ENCODE data around the gene PRPF19. TPM values are rescaled to one million over a fixed set of nuclear protein-coding genes. Genes with fewer than 3 reads are reported as not detected.
A peak's percentile ranks its signal among the peaks of the same experiment; 100 is the strongest.
"Not testable (repeated sequence)": the region's sequence is repeated elsewhere in the genome, so short reads cannot be mapped to it uniquely, and the experiment has no call there.

PRPF19 gene
- total RNA-seq, 1 donor from 2014 or later = 182 TPM

- H3K9me3 Mint-ChIP-seq = no peaks in the 10 kb centered on the region
- H3K27me3 Mint-ChIP-seq (ENCODE audit: low read depth) = no peaks in the 10 kb centered on the region
- H3K36me3 Mint-ChIP-seq (ENCODE audit: low read depth) = peaks cover 38% of the 10 kb centered on the region
- peak overlapping the region; percentile 59 for H3K4me3 Mint-ChIP-seq (ENCODE audit: low read depth)
- H3K27ac Mint-ChIP-seq = no peak overlapping the region
- intact Hi-C loops (cut with micrococcal nuclease) = no loop called here
- peaks cover 47% of the 10 kb centered on the region for H3K4me1 Mint-ChIP-seq (ENCODE audit: low read depth)
- no peak for DNase-seq (ENCODE audit: low spot score)
Observed at GRCh38 chr11:60916669-60917206, 10.4 kb upstream of the PRPF19 start.

GRCh38 chr11:60915248-60915914, 9.0 kb upstream of the PRPF19 start:
- H3K4me1 Mint-ChIP-seq (ENCODE audit: low read depth) = peaks cover 56% of the 10 kb centered on the region
- peaks cover 24% of the 10 kb centered on the region for H3K36me3 Mint-ChIP-seq (ENCODE audit: low read depth)
- H3K4me3 Mint-ChIP-seq (ENCODE audit: low read depth) = peak overlapping the region; percentile 89
- peak; percentile 78 for DNase-seq (ENCODE audit: low spot score)
- peak overlapping the region; percentile 54 for H3K27ac Mint-ChIP-seq
- H3K9me3 Mint-ChIP-seq = no peaks in the 10 kb centered on the region
- peaks cover 2% of the 10 kb centered on the region for H3K27me3 Mint-ChIP-seq (ENCODE audit: low read depth)
- intact Hi-C loops (cut with micrococcal nuclease) = loop anchor here (1.0 to 2.0 kb wide), 5 partner anchors 9 to 272 kb away; partner anchors contain the start of gene PRPF19

DNA sequence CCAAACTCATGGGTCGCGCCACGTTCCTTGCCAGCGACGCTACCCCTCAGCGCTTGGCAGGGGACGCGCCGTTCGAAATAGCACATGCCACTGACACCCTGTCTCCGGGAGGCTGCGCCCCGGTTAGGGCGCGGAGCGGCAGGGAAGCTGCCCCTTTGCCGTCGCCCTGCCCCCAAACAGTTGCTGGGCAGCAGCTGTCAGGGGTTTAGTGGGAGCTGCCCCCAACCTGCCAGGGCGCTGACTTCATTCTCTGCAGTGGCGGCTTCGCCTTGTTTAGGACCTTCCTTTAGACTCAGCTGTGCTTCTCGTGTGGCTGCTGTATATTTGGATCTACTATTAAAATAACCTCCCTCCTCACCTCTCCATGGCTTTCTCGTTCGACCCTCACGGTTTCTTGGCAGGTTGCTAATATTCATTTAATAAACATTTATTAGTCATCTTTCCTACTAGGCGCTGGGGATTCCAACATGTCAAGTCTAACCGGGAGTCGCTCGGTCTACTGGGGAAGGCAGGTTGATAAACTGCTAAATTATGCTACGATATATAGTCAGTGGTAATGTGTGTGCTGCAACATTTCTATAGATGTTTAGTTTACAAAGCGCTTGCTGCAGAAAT, 8.4 kb upstream of the PRPF19 start:
- peak overlapping the region; percentile 89 for H3K4me3 Mint-ChIP-seq (ENCODE audit: low read depth)
- DNase-seq (ENCODE audit: low spot score) = no peak
- peak overlapping the region; percentile 54 for H3K27ac Mint-ChIP-seq
- intact Hi-C loops (cut with micrococcal nuclease) = loop anchor here (1.0 to 5.0 kb wide), 6 partner anchors 8 to 273 kb away; partner anchors contain the start of gene PRPF19
- peaks cover 58% of the 10 kb centered on the region for H3K4me1 Mint-ChIP-seq (ENCODE audit: low read depth)
- peaks cover 19% of the 10 kb centered on the region for H3K36me3 Mint-ChIP-seq (ENCODE audit: low read depth)
- no peaks in the 10 kb centered on the region for H3K9me3 Mint-ChIP-seq
- peaks cover 2% of the 10 kb centered on the region for H3K27me3 Mint-ChIP-seq (ENCODE audit: low read depth)

- Mint-ChIP-seq H3K9me3 (no peaks in the 10 kb centered on the region), H3K4me1 (ENCODE audit: low read depth) (peaks cover 56% of the 10 kb centered on the region), H3K27me3 (ENCODE audit: low read depth) (peaks cover 4% of the 10 kb centered on the region), H3K36me3 (ENCODE audit: low read depth) (peaks cover 14% of the 10 kb centered on the region), H3K27ac (peak within 1 kb of the TSS; percentile 99), H3K4me3 (ENCODE audit: low read depth) (peak within 1 kb of the TSS; percentile 99)
- peak; percentile 85 for DNase-seq (ENCODE audit: low spot score)
- intact Hi-C loops (cut with micrococcal nuclease) = loop anchor here (2.0 to 5.0 kb wide), 3 partner anchors 65 to 198 kb away; no protein-coding TSS in a partner anchor
Observed at GRCh38 chr11:60913793-60914632, 7.6 kb upstream of the PRPF19 start, which contains the start of gene TMEM109. Gene TMEM109, plus strand, starts transcription at chr11:60914158. Its CDS starts 5,536 bp downstream, at chr11:60919694.

GRCh38 chr11:60912851-60913528, 6.6 kb upstream of the PRPF19 start:
- Mint-ChIP-seq H3K9me3 (no peaks in the 10 kb centered on the region), H3K4me3 (ENCODE audit: low read depth) (peak overlapping the region; percentile 99), H3K4me1 (ENCODE audit: low read depth) (peaks cover 53% of the 10 kb centered on the region), H3K36me3 (ENCODE audit: low read depth) (peaks cover 14% of the 10 kb centered on the region), H3K27me3 (ENCODE audit: low read depth) (peaks cover 12% of the 10 kb centered on the region), H3K27ac (no peak overlapping the region)
- DNase-seq (ENCODE audit: low spot score) = no peak
- intact Hi-C loops (cut with micrococcal nuclease) = loop anchor here (5.0 kb wide), 1 partner anchor 199 kb away; no protein-coding TSS in a partner anchor

- peaks cover 12% of the 10 kb centered on the region for H3K27me3 Mint-ChIP-seq (ENCODE audit: low read depth)
- peak overlapping the region; percentile 62 for H3K27ac Mint-ChIP-seq
- H3K9me3 Mint-ChIP-seq = no peaks in the 10 kb centered on the region
- no peak for DNase-seq (ENCODE audit: low spot score)
- intact Hi-C loops (cut with micrococcal nuclease) = loop anchor here (5.0 kb wide), 1 partner anchor 200 kb away; no protein-coding TSS in a partner anchor
- H3K4me1 Mint-ChIP-seq (ENCODE audit: low read depth) = peaks cover 51% of the 10 kb centered on the region
- peaks cover 9% of the 10 kb centered on the region for H3K36me3 Mint-ChIP-seq (ENCODE audit: low read depth)
- peak overlapping the region; percentile 10 for H3K4me3 Mint-ChIP-seq (ENCODE audit: low read depth)
Observed at GRCh38 chr11:60912223-60912850, 6.0 kb upstream of the PRPF19 start.

- peaks cover 49% of the 10 kb centered on the region for H3K4me1 Mint-ChIP-seq (ENCODE audit: low read depth)
- H3K27ac Mint-ChIP-seq = no peak overlapping the region
- no peak for DNase-seq (ENCODE audit: low spot score)
- H3K27me3 Mint-ChIP-seq (ENCODE audit: low read depth) = peaks cover 12% of the 10 kb centered on the region
- no peaks in the 10 kb centered on the region for H3K9me3 Mint-ChIP-seq
- no peak overlapping the region for H3K4me3 Mint-ChIP-seq (ENCODE audit: low read depth)
- peaks cover 3% of the 10 kb centered on the region for H3K36me3 Mint-ChIP-seq (ENCODE audit: low read depth)
- intact Hi-C loops (cut with micrococcal nuclease) = loop anchor here (5.0 kb wide), 1 partner anchor 201 kb away; no protein-coding TSS in a partner anchor
Observed at GRCh38 chr11:60910711-60911380, 4.5 kb upstream of the PRPF19 start.

DNA sequence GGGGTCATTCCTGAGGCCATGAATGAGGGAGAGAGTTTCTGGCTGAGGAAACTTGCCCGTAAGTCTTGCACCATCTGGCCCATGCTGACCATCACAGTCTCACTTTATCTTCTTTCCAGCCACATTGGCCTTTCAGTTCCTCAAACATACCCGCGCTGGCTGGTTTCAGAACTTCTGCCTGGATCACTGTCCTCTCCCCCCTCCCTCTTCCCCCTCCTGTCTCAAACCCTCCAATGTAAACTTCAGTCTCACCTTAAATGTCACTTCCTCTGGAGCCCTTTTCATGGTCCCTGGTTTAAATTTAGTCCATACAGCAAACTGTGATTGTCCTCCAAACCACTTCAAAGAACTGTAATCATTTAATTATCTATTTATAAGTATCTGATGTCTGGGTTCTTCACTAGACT, 3.9 kb upstream of the PRPF19 start:
- Mint-ChIP-seq H3K4me1 (ENCODE audit: low read depth) (peaks cover 47% of the 10 kb centered on the region), H3K27me3 (ENCODE audit: low read depth) (peaks cover 12% of the 10 kb centered on the region), H3K9me3 (no peaks in the 10 kb centered on the region), H3K4me3 (ENCODE audit: low read depth) (no peak overlapping the region), H3K36me3 (ENCODE audit: low read depth) (peaks cover 3% of the 10 kb centered on the region), H3K27ac (no peak overlapping the region)
- intact Hi-C loops (cut with micrococcal nuclease) = loop anchor here (5.0 kb wide), 1 partner anchor 202 kb away; no protein-coding TSS in a partner anchor
- DNase-seq (ENCODE audit: low spot score) = no peak

DNA sequence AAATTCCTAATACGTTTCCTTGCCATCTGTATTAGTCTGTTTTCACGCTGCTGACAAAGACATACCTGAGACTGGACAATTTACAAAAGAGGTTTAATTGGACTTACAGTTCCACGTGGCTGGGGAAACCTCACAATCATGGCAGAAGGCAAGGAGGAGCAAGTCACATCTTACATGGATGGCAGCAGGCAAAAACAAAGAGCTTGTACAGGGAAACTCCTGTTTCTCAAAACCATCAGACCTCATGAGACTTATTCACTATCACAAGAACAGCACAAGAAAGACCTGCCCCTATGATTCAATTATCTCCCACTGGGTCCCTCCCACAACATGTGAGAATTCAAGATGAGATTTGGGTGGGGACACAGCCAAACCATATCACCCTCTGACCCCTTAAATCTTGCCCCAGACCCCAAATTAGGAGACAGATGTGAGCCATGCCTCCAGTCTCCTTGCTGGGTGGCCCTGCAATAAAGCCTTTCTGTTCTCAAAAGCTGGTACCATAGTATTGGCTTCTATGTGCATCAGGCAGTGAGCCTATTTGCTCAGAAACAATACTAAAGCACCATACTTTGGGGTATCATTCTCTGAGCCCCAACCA, 3.4 kb upstream of the PRPF19 start:
- not testable (repeated sequence) for H3K27ac Mint-ChIP-seq; H3K9me3 Mint-ChIP-seq; H3K4me3 Mint-ChIP-seq (ENCODE audit: low read depth); H3K36me3 Mint-ChIP-seq (ENCODE audit: low read depth); DNase-seq (ENCODE audit: low spot score)
- intact Hi-C loops (cut with micrococcal nuclease) = loop anchor here (5.0 kb wide), 1 partner anchor 203 kb away; no protein-coding TSS in a partner anchor
- H3K27me3 Mint-ChIP-seq (ENCODE audit: low read depth) = peaks cover 12% of the 10 kb centered on the region
- H3K4me1 Mint-ChIP-seq (ENCODE audit: low read depth) = peaks cover 46% of the 10 kb centered on the region

DNA sequence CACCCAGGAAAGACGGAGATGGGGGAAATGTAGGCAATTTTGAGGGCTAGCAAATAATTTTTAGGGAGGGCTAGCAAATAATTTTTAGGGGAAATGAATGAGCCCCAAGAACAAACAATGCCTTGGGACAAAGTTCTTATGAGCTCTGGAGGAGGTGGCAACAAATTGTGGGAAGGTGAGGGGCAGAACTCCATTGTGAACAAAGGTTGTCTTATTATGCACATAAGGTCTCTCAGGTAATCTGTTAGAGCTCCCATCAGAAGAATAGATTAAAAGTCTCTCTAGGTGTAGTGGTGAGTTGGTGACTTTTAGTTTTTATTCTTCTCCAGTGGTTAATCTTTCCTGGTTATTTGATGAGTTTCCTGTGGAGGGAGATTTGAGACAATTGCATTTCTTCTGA, 2.4 kb upstream of the PRPF19 start:
- intact Hi-C loops (cut with micrococcal nuclease) = no loop called here
- peaks cover 50% of the 10 kb centered on the region for H3K4me1 Mint-ChIP-seq (ENCODE audit: low read depth)
- DNase-seq (ENCODE audit: low spot score) = no peak
- H3K4me3 Mint-ChIP-seq (ENCODE audit: low read depth) = no peak overlapping the region
- H3K36me3 Mint-ChIP-seq (ENCODE audit: low read depth) = peaks cover 16% of the 10 kb centered on the region
- peaks cover 12% of the 10 kb centered on the region for H3K27me3 Mint-ChIP-seq (ENCODE audit: low read depth)
- no peaks in the 10 kb centered on the region for H3K9me3 Mint-ChIP-seq
- no peak overlapping the region for H3K27ac Mint-ChIP-seq

Data from activated T-helper 2 cell treated with anti-CD3 and anti-CD28 coated beads, Interferon-gamma antibody, Interleukin-2, Interleukin-4, amounts not matched to agents 10 μg/mL and 5 μg/mL and 100 μg/mL, durations not matched to agents 14 hours and 24 hours and 36 hours (primary cell).